Gastrocnemius medialis (tissue), 4 donors: Measurements from ENCODE around the gene TRAK1.

Experiments
- POLR2A ChIP-seq, 2 donors: fragments of 450-650 bp; IDR thresholded peaks; one replicate each; pipeline ENCODE4 v1.6.1; 2017; ENCODE audit warnings: antibody characterized with exemption in 2 of 2, mild to moderate bottlenecking in 2 of 2, moderate library complexity in 2 of 2
- TF ChIP-seq, protein P1 (sequence below), 5 experiments: fragments of 450-650 bp in 3 of 5; fragments of 200-600 bp in 2 of 5; sonication (generic) in 2 of 5; IDR thresholded peaks in 4 of 5; conservative IDR thresholded peaks in 1 of 5; 1 replicate in 4 of 5; 2 replicates in 1 of 5; pipeline ENCODE4 v1.5.1; 2016 to 2019; ENCODE audit warnings: antibody characterized with exemption in 5 of 5, mild to moderate bottlenecking in 3 of 5, moderate library complexity in 3 of 5

DNA sequence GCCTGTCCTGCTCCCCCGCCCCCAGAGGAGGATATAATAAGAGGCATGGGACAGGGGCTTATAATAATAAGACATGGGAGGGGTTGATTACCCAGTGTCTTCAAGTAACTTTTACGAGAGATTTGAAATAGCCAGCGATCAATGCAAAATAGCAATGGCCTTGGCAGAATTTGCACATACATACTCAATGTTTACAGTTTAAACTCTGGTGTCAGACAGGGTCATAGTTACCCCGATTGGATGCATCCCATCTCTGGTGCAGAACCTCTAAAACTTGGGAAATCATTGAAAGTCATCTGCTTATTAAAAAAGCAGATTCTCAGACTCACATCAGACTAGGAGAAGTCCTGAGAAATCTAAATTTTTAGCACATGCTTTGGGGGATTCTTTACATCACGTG lies 61.0 kb downstream of the TRAK1 start:
- TF ChIP-seq, protein P1, sequence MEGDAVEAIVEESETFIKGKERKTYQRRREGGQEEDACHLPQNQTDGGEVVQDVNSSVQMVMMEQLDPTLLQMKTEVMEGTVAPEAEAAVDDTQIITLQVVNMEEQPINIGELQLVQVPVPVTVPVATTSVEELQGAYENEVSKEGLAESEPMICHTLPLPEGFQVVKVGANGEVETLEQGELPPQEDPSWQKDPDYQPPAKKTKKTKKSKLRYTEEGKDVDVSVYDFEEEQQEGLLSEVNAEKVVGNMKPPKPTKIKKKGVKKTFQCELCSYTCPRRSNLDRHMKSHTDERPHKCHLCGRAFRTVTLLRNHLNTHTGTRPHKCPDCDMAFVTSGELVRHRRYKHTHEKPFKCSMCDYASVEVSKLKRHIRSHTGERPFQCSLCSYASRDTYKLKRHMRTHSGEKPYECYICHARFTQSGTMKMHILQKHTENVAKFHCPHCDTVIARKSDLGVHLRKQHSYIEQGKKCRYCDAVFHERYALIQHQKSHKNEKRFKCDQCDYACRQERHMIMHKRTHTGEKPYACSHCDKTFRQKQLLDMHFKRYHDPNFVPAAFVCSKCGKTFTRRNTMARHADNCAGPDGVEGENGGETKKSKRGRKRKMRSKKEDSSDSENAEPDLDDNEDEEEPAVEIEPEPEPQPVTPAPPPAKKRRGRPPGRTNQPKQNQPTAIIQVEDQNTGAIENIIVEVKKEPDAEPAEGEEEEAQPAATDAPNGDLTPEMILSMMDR (IDR thresholded peaks at IDR 0.05 in 4 of 5, conservative IDR thresholded peaks at IDR 0.05 in 1 of 5), result no peak
- TF ChIP-seq POLR2A (IDR thresholded peaks at IDR 0.05), result no peak
